PFSK-1 (cell line): ENCODE data around the gene BSND.

Source experiments
- FOXP2 ChIP-seq: optimal IDR thresholded peaks from 2 replicates; pipeline ENCODE3; 2011; ENCODE audit warnings: borderline replicate concordance, control low read depth, inconsistent platforms; ENCODE audit not compliant: insufficient read depth; ENCODE audit errors: extremely low read length, extremely low read depth
- POLR2AphosphoS5 ChIP-seq: IDR thresholded peaks from 2 replicates; pipeline ENCODE4 v1.6.1; 2012; ENCODE audit warnings: low read depth, mild to moderate bottlenecking, control low read depth, low read length, moderate library complexity
- SIN3A ChIP-seq: IDR thresholded peaks from 2 replicates; pipeline ENCODE4 v1.6.1; 2012; ENCODE audit warnings: mild to moderate bottlenecking, low read length, moderate library complexity, borderline replicate concordance; ENCODE audit not compliant: insufficient read depth
- TAF1 ChIP-seq: IDR thresholded peaks from 2 replicates; pipeline ENCODE4 v1.6.1; 2012; ENCODE audit warnings: low read length, control low read depth, borderline replicate concordance; ENCODE audit not compliant: insufficient read depth
- TF ChIP-seq, protein P1 (sequence below), 2 experiments: IDR thresholded peaks; 2 replicates each; pipeline versions ENCODE4 v1.6.1 to v1.8.0; 2011 to 2012; ENCODE audit warnings: low read depth in 2 of 2, low read length in 2 of 2, control low read depth in 1 of 2, inconsistent platforms in 1 of 2, mild to moderate bottlenecking in 1 of 2, moderate library complexity in 1 of 2; ENCODE audit not compliant: insufficient read depth in 1 of 2

The BSND gene

GRCh38 chr1:54997711-54997986, 1.1 kb upstream of the BSND start:
- TF ChIP-seq POLR2AphosphoS5 (no peak), FOXP2 (no peak), SIN3A (no peak), TAF1 (no peak)
- TF ChIP-seq, protein P1, sequence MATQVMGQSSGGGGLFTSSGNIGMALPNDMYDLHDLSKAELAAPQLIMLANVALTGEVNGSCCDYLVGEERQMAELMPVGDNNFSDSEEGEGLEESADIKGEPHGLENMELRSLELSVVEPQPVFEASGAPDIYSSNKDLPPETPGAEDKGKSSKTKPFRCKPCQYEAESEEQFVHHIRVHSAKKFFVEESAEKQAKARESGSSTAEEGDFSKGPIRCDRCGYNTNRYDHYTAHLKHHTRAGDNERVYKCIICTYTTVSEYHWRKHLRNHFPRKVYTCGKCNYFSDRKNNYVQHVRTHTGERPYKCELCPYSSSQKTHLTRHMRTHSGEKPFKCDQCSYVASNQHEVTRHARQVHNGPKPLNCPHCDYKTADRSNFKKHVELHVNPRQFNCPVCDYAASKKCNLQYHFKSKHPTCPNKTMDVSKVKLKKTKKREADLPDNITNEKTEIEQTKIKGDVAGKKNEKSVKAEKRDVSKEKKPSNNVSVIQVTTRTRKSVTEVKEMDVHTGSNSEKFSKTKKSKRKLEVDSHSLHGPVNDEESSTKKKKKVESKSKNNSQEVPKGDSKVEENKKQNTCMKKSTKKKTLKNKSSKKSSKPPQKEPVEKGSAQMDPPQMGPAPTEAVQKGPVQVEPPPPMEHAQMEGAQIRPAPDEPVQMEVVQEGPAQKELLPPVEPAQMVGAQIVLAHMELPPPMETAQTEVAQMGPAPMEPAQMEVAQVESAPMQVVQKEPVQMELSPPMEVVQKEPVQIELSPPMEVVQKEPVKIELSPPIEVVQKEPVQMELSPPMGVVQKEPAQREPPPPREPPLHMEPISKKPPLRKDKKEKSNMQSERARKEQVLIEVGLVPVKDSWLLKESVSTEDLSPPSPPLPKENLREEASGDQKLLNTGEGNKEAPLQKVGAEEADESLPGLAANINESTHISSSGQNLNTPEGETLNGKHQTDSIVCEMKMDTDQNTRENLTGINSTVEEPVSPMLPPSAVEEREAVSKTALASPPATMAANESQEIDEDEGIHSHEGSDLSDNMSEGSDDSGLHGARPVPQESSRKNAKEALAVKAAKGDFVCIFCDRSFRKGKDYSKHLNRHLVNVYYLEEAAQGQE (IDR thresholded peaks at IDR 0.05; ENCODE audit: insufficient read depth in 1 of 2, low read depth in 2 of 2, low read length in 2 of 2) = no peak

GRCh38 chr1:54998100-54998499, 633 bp upstream of the BSND start:
- no peak for TF ChIP-seq FOXP2
- no peak for TF ChIP-seq POLR2AphosphoS5
- no peak for TF ChIP-seq SIN3A
- TF ChIP-seq TAF1 = no peak
- TF ChIP-seq, protein P1 (IDR thresholded peaks at IDR 0.05; ENCODE audit: insufficient read depth in 1 of 2, low read depth in 2 of 2, low read length in 2 of 2) = no peak

DNA sequence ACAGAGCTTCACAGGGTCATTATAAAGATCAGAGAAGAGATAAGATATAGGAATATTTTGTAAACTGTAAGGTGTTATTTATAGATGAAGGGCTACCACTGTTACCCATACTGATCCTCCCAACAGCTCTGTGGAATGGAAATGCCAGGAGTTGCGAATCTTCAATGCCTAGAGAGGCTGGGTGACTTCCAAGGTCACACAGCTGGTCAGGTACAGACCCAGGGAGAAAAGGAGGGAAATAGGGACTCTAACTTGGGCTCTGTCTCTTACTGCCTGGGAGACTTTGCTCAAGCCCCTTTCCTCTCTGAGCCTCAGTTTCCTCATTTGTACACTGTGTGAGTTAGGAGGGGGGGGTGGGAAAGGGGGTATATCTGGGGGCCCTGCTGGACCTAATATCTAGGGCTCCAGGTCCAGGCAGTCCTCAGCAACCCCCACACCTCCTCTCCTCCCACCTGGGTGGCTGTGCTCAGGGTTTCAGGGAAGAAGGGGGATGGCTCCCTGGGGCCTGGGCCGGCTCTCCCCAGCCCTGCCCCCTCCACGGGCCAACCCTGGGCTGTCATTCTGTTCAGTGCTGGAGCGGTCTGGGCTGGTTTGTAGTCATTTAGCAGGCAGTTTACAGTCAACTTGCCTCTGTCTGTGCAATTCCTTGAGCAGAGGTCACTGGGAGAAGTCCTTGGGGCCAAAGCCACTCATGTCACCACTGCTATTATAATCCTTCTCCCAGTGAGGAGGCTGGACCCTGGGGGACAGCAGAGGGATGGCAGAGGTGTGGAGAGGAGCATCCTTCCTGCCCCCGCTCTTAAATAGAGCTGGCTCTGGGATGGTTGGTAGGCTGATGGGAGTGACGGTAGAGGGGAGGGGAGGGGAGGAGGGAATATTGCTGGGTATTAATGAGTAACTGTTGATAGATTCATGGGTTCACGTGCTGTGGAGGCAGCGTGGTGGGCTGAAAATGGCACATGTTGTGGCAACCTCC, 1.7 kb downstream of the BSND start:
- no peak for TF ChIP-seq FOXP2
- TF ChIP-seq POLR2AphosphoS5 = no peak
- TF ChIP-seq TAF1 = no peak

DNA sequence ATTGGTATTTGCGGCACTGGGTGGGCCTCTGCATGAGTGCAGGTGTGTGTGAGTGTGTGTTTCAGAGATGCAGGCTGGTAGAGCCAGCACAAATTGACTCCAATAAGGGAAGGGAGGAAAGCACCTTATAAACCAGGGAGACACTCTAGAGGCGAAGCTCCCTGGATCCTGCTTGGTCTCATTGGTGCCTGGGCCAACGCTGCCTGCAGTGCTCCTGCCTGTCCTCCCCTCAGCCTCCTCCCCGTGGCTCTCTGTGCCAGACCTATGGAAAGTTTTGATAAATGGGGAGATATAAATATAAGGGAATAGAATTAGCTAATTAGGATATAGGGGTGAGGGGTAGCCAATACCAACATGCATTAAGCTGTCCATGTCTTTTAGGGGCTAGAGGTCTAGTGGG, 2.6 kb downstream of the BSND start:
- TF ChIP-seq SIN3A (no peak), POLR2AphosphoS5 (no peak), FOXP2 (no peak)
- TF ChIP-seq, protein P1 (IDR thresholded peaks at IDR 0.05; ENCODE audit: insufficient read depth in 1 of 2, low read depth in 2 of 2, low read length in 2 of 2) = no peak

DNA sequence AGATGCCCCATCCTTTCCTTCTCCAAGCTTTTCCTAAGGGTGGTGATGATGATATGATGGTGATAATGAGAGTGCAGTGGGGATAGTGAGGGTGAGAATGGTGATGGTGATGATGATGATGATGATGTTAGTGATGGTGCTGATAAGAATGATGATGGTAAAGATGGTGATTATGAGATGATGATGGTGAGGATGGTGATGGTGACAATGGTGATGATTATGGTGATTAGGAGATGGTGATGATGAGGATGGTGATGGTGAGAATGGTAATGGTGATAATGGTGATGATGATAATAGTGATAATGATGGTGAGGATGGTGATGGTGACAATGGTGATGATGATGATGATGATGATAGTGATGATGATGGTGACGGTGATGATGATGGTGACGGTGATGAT, 4.0 kb downstream of the BSND start:
- TF ChIP-seq FOXP2 (no peak), SIN3A (no peak), TAF1 (no peak), POLR2AphosphoS5 (no peak)
- TF ChIP-seq, protein P1 (IDR thresholded peaks at IDR 0.05; ENCODE audit: insufficient read depth in 1 of 2, low read depth in 2 of 2, low read length in 2 of 2) = no peak
